ENCODE measurements around the gene GNAS.
A peak's percentile ranks its signal among the peaks of the same experiment; 100 is the strongest.

Gene GNAS

GRCh38 chr20:58870293-58871014 lies 17.9 kb downstream of the GNAS start:
- Histone ChIP-seq H3K27me3 (ENCODE audit: low read depth) (0 out of 2 replicates have a peak, but pooled peaks cover 2% of the 10 kb centered on the region), H3K4me3 (no peak overlapping the region), H3K4me1 (peaks cover 5% of the 10 kb centered on the region), H3K9me3 (no peaks in the 10 kb centered on the region; the same call in 1 of the 2 replicates), H3K36me3 (replicated peaks) (no peaks in the 10 kb centered on the region)
- peak; percentile 67 to 87 for DNase-seq (ENCODE audit: low spot score in 2 of 2)
- in situ Hi-C loops (cut with MboI; ENCODE audit: low sequenced_read_pairs) = loop anchor here (10.0 to 25.0 kb wide), 3 partner anchors 342 to 592 kb away; no protein-coding TSS in a partner anchor

DNA sequence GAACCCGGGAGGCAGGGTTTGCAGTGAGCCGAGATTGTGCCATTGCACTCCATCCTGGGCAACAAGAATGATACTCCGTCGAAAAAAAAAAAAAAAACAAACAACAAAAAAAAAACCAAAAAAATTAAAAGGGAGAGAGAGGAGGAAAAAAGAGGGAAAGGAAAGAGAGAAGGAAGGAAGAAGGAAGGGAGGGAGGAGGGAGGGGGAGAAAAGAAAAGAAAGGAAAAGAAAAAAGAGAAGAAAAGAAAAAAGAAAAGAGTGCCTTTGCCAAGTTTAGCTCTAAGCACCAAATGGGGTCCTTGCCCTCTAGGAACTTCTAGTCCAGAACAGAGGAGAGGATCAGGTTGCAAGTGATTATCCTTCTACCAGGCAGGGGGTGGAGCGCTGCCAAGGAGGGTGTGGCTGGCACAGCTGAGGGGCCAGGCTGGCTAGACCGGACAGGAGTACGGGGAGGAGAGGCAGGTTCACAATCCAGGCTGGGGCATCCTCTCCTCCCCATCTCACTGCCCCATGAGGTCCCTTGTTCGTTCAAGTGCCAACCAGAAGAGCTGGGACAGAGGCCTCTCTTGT lies 19.1 kb downstream of the GNAS start:
- Histone ChIP-seq H3K27me3 (ENCODE audit: low read depth) (no peaks in the 10 kb centered on the region), H3K36me3 (replicated peaks) (no peaks in the 10 kb centered on the region), H3K9me3 (no peaks in the 10 kb centered on the region; the same call in 1 of the 2 replicates), H3K4me3 (no peak overlapping the region), H3K4me1 (peaks cover 5% of the 10 kb centered on the region)
- DNase-seq (ENCODE audit: low spot score in 2 of 2) = no peak
- in situ Hi-C loops (cut with MboI; ENCODE audit: low sequenced_read_pairs) = loop anchor here (10.0 to 25.0 kb wide), 3 partner anchors 341 to 591 kb away; no protein-coding TSS in a partner anchor

DNA sequence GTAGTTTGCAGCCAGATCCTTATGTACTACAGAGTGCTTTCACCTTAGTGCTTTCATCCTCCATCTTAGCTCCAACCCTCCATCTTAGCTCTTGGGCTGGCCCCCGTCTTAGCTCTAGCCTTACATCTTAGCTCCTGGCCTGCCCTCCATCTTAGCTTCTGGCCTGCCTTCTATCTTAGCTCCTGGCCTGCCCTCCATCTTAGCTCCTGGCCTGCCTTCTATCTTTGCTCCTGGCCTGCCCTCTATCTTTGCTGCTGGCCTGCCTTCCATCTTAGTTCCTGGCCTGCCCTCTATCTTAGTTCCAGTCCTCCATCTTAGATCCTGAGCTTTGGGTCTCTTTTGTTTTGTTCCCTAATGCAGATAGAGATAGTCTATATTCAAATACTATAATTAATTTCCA lies 22.0 kb downstream of the GNAS start:
- Histone ChIP-seq H3K4me1 (peaks cover 6% of the 10 kb centered on the region), H3K36me3 (replicated peaks) (no peaks in the 10 kb centered on the region), H3K4me3 (no peak overlapping the region), H3K27me3 (ENCODE audit: low read depth) (no peaks in the 10 kb centered on the region), H3K9me3 (no peaks in the 10 kb centered on the region; the same call in 1 of the 2 replicates)
- in situ Hi-C loops (cut with MboI; ENCODE audit: low sequenced_read_pairs) = loop anchor here (10.0 to 25.0 kb wide), 3 partner anchors 338 to 588 kb away; no protein-coding TSS in a partner anchor
- DNase-seq (ENCODE audit: low spot score in 2 of 2) = no peak

DNA sequence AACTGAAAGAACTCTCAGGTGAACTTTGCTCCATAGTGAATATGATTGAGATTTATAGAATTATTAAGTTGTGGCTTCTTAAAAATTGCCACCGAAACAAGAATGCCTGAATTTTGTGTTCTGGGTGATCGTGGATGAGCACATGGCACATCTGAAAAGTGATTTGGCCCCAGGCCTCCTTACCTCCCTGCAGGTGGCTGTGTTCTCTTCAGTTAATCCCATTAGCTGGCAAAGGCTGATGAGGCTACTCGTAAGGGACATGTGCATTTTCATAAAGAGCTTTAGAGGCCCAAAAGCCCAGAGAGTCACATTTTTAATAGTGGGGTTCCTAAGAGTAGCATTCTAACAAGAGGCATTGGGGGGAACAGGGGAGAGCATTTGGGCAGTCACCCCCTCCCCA lies 22.6 kb downstream of the GNAS start:
- Histone ChIP-seq H3K4me3 (no peak overlapping the region), H3K4me1 (peaks cover 11% of the 10 kb centered on the region), H3K27me3 (ENCODE audit: low read depth) (no peaks in the 10 kb centered on the region), H3K9me3 (no peaks in the 10 kb centered on the region; the same call in 1 of the 2 replicates), H3K36me3 (replicated peaks) (no peaks in the 10 kb centered on the region)
- in situ Hi-C loops (cut with MboI; ENCODE audit: low sequenced_read_pairs) = loop anchor here (10.0 kb wide), 1 partner anchor 530 kb away; no protein-coding TSS in a partner anchor
- no peak for DNase-seq (ENCODE audit: low spot score in 2 of 2)

GRCh38 chr20:58875541-58876134 lies 23.1 kb downstream of the GNAS start:
- Histone ChIP-seq H3K9me3 (no peaks in the 10 kb centered on the region; the same call in 1 of the 2 replicates), H3K4me1 (peaks cover 13% of the 10 kb centered on the region), H3K36me3 (replicated peaks) (no peaks in the 10 kb centered on the region), H3K27me3 (ENCODE audit: low read depth) (no peaks in the 10 kb centered on the region), H3K4me3 (no peak overlapping the region)
- in situ Hi-C loops (cut with MboI; ENCODE audit: low sequenced_read_pairs) = loop anchor here (10.0 kb wide), 1 partner anchor 529 kb away; no protein-coding TSS in a partner anchor
- no peak for DNase-seq (ENCODE audit: low spot score in 2 of 2)

DNA sequence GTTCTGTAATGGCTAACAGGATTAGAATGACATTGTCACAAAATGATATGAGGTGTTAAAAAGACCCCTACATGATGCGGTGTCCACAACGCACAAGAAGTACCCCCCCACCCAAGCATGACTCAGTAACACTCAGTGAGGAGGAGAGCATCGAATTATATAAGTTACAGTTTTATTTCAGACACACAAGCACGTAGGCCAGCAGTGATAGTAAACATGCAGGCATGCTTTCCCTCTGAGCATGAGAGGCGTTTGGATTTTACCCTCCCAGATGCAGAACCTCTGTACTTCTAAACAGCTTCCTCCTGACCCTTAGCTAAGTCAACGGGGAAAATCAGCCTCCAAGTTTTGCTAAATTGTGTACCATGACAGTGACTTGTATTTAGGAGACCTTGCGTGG lies 23.9 kb downstream of the GNAS start:
- H3K9me3 ChIP-seq = no peaks in the 10 kb centered on the region
- no peak for DNase-seq (ENCODE audit: low spot score in 2 of 2)
- no peaks in the 10 kb centered on the region for H3K27me3 ChIP-seq (ENCODE audit: low read depth)
- no peaks in the 10 kb centered on the region for H3K36me3 ChIP-seq (replicated peaks)
- no peak overlapping the region for H3K4me3 ChIP-seq
- H3K4me1 ChIP-seq = peaks cover 17% of the 10 kb centered on the region
- in situ Hi-C loops (cut with MboI; ENCODE audit: low sequenced_read_pairs) = loop anchor here (10.0 kb wide), 1 partner anchor 528 kb away; no protein-coding TSS in a partner anchor

DNA sequence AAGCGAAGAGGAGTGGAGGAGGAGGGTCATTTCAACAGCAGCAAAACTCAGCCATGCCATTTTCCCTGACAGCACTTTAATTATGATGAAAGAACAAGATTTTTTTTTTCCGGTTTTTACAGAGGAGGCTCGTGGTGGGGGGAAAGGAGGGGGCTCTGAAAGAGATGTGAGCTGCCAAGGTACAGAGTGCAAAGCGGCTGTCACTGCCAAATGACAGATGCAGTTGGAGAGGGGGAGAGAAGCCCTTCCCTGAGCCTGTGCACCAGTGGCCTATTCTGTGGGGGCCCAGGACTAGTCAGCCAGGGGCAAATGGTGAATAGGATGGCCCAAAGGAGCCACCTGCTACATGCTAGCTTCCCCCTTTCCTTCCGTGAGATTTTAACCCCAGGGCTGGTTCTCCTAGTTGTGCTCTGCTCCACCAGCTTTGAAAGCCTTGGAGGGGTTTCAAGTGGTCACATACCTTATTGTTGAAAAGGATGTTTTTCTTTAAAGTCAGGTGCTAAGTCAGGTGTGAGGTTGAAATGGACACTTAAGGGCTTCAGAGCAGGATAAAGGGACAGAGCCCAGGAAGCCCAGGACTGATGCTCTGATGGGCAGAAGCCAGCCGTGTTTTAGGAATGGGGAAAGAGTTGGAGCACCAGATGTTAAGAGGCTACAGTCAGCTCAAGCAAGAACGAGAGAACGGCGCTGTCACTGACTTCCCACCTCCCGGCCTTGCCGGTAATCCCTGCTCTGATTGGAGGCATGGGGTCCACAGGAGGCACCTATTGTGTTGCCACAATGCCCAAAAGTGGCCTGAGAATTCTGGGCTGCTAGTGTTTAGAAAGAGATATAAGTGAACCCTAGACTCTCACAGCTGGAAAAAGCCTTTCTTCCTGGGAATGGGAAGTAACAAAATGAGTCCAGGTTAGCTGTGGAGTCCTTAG lies 24.8 kb downstream of the GNAS start:
- Histone ChIP-seq H3K4me3 (no peak overlapping the region), H3K27me3 (ENCODE audit: low read depth) (no peaks in the 10 kb centered on the region), H3K36me3 (replicated peaks) (no peaks in the 10 kb centered on the region), H3K9me3 (no peaks in the 10 kb centered on the region), H3K4me1 (peaks cover 18% of the 10 kb centered on the region)
- in situ Hi-C loops (cut with MboI; ENCODE audit: low sequenced_read_pairs) = loop anchor here (10.0 kb wide), 1 partner anchor 527 kb away; no protein-coding TSS in a partner anchor
- no peak for DNase-seq (ENCODE audit: low spot score in 2 of 2)

DNA sequence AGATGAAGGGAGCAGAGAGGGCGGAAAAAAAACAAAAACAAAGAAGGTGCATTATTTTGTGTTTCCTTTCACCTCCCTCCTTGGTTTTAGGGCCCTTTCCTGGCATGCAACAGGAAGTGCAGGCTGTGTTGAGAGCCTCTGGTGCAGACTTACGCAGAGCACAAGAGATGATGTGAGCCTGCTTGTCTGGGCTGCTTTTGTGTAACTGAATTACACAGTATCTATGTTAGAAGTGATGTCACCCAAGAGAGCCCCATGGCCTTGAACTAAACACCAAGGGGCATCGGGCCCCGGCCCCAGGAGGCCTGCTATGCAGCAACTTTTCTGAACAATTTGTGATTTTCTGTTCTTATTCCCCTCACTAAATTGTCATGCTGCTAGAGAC lies 25.5 kb downstream of the GNAS start:
- DNase-seq (ENCODE audit: low spot score in 2 of 2) = no peak
- Histone ChIP-seq H3K4me1 (peaks cover 24% of the 10 kb centered on the region), H3K4me3 (no peak overlapping the region), H3K27me3 (ENCODE audit: low read depth) (no peaks in the 10 kb centered on the region), H3K36me3 (replicated peaks) (no peaks in the 10 kb centered on the region), H3K9me3 (no peaks in the 10 kb centered on the region)
- in situ Hi-C loops (cut with MboI; ENCODE audit: low sequenced_read_pairs) = loop anchor here (10.0 kb wide), 1 partner anchor 527 kb away; no protein-coding TSS in a partner anchor

GRCh38 chr20:58878399-58878798 lies 25.9 kb downstream of the GNAS start:
- no peaks in the 10 kb centered on the region for H3K36me3 ChIP-seq (replicated peaks)
- H3K4me3 ChIP-seq = no peak overlapping the region
- no peak for DNase-seq (ENCODE audit: low spot score in 2 of 2)
- peaks cover 26% of the 10 kb centered on the region for H3K4me1 ChIP-seq
- no peaks in the 10 kb centered on the region for H3K9me3 ChIP-seq
- in situ Hi-C loops (cut with MboI; ENCODE audit: low sequenced_read_pairs) = loop anchor here (10.0 kb wide), 1 partner anchor 526 kb away; no protein-coding TSS in a partner anchor
- no peaks in the 10 kb centered on the region for H3K27me3 ChIP-seq (ENCODE audit: low read depth)

DNA sequence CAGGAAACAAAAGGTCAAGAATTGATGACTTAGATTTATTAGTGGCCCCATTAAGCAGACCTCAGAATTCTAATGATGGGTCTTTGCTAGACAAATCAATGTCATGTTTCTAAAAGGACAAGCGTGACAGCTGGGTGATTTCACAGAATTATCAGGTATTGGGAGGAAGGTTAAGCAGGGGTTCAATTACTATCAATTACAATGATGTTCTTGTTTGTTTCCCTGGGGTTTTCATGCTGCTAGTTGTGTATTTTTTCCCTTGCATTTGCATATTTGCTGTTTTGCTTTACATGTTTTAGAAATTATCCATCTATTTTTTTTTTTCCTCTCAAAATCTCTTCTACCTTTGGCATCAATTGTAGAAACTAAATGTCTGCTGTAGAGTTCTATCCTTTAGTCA lies 27.9 kb downstream of the GNAS start:
- DNase-seq (ENCODE audit: low spot score in 2 of 2) = no peak
- Histone ChIP-seq H3K4me3 (no peak overlapping the region), H3K36me3 (replicated peaks) (no peaks in the 10 kb centered on the region), H3K27me3 (ENCODE audit: low read depth) (no peaks in the 10 kb centered on the region), H3K4me1 (peaks cover 34% of the 10 kb centered on the region), H3K9me3 (peaks cover 3% of the 10 kb centered on the region; the same call in 1 of the 2 replicates)
- in situ Hi-C loops (cut with MboI; ENCODE audit: low sequenced_read_pairs) = no loop called here

DNA sequence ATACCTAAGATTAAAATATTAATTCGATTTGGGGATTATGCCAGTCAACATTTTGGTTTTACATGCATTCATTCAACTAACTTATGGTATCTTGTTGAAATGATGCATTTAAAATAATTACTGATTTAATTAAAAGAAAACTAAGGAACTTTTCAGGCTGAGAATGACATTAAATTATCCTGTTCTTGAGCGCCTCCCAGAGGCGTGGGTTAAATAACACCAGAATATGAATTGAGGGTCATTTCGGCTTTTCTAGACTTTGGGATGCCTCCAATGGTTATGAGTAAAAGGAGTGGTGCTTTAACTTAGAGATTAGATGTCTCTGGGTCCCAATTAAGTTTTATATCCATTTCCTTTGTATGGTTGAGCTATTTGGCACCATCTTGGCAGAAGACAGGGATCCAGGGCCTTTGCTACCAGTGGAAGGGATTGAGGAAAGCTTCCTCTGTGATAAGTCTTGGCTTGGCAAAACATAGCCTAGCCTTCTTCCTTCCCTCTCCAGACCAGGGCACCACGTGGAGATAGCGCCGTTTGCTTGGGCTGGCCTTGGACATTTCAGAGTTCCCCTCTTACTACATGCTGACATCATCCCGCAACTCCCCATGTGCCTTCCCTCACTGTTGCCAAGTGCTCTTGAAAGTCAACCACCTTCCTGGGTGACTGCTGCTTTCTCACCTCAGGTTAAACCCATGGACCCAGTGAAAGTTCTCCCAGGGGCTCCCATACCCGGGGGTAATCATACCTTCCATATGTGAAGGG lies 28.7 kb downstream of the GNAS start:
- H3K9me3 ChIP-seq = peaks cover 6% of the 10 kb centered on the region; the same call in 1 of the 2 replicates
- no peaks in the 10 kb centered on the region for H3K36me3 ChIP-seq (replicated peaks)
- in situ Hi-C loops (cut with MboI; ENCODE audit: low sequenced_read_pairs) = no loop called here
- no peak overlapping the region for H3K4me3 ChIP-seq
- no peak for DNase-seq (ENCODE audit: low spot score in 2 of 2)
- H3K4me1 ChIP-seq = peaks cover 34% of the 10 kb centered on the region
- no peaks in the 10 kb centered on the region for H3K27me3 ChIP-seq (ENCODE audit: low read depth)

- Histone ChIP-seq H3K4me1 (peaks cover 34% of the 10 kb centered on the region), H3K36me3 (replicated peaks) (no peaks in the 10 kb centered on the region), H3K27me3 (ENCODE audit: low read depth) (no peaks in the 10 kb centered on the region), H3K9me3 (peaks cover 9% of the 10 kb centered on the region; the same call in 1 of the 2 replicates), H3K4me3 (no peak overlapping the region)
- no peak for DNase-seq (ENCODE audit: low spot score in 2 of 2)
- in situ Hi-C loops (cut with MboI; ENCODE audit: low sequenced_read_pairs) = no loop called here
Measured at GRCh38 chr20:58882704-58883089, 30.2 kb downstream of the GNAS start.
